MM.1S (cell line): ENCODE measurements around the gene TFDP3.

Experiments
- CTCF ChIP-seq: fragments of 300-600 bp; sonication (generic); IDR thresholded peaks from 2 replicates; pipeline ENCODE4 v1.5.1; 2016; ENCODE audit warnings: antibody characterized with exemption, low read length, mixed read lengths
- EZH2 ChIP-seq: fragments of 300-600 bp; sonication (generic); optimal IDR thresholded peaks from 2 replicates; pipeline ENCODE3; 2017; ENCODE audit warnings: low read depth, mild to moderate bottlenecking, antibody characterized with exemption, low read length, mixed read lengths
- EZH2phosphoT487 ChIP-seq: fragments of 300-600 bp; sonication (generic); IDR thresholded peaks from 2 replicates; pipeline ENCODE4 v1.6.1; 2018; ENCODE audit warnings: antibody characterized with exemption, low read length

GRCh38 chrX:133185938-133186337, 32.2 kb downstream of the TFDP3 start:
- TF ChIP-seq CTCF, result no peak
- TF ChIP-seq EZH2, result no peak
- no peak for TF ChIP-seq EZH2phosphoT487
